HepG2 (cell line): ENCODE results near the gene SMPX. TPM values are rescaled to one million over a fixed set of nuclear protein-coding genes. Genes with fewer than 3 reads are reported as not detected.

Source experiments
- ATAC-seq: fragments of 200-7000 bp; cut with Tn5 transposase; 3 replicates; pipeline ENCODE4 v1.9.1; 2020; ENCODE audit warnings: mild to moderate bottlenecking, moderate library complexity
- BruUV-seq: library from RNA; stranded (reverse); fragments of 400-500 nt; replicated peaks from 2 replicates; lab custom pipeline; 2021; lab: Mats Ljungman, UMichigan
- CTCF ChIA-PET: fragments of 300-600 bp; formaldehyde crosslinking; extraction: SDS; loops from one replicate; lab custom pipeline; 2021; ENCODE audit warnings: low total read pairs, inconsistent platforms, low intra/inter-chr PET ratio; lab: Yijun Ruan, JAX
- POLR2A ChIA-PET: fragments of 350-600 bp; sonication (Branson Sonifier 250); formaldehyde crosslinking; loops from one replicate; lab custom pipeline; 2020; ENCODE audit warnings: antibody characterized with exemption, inconsistent platforms; lab: Yijun Ruan, JAX
- DNase-seq: peaks from one replicate; pipeline ENCODE4 v3.0.0-alpha.2; 2015; ENCODE audit warnings: low spot score
- FAIRE-seq: peaks from 3 replicates; lab custom pipeline; 2011; peaks lifted over from hg19 to GRCh38; lab: Jason Lieb, UNC
- H2AFZ ChIP-seq: one replicate; pipeline ENCODE4 v1.6.1; 2011; ENCODE audit warnings: low read length, inconsistent platforms
- H3K27ac ChIP-seq: fragments of 300-600 bp; 3 replicates; pipeline ENCODE4 v1.8.0; 2011; ENCODE audit warnings: mixed run types, mild to moderate bottlenecking, mixed read lengths, low read length, inconsistent platforms; ENCODE audit not compliant: insufficient read depth; ENCODE audit errors: extremely low read length
- H3K27me3 ChIP-seq, 2 experiments: fragments of 200-600 bp in 1 of 2; 2 replicates in 1 of 2; 3 replicates in 1 of 2; pipeline versions ENCODE4 v1.6.0 to v1.8.0; 2011; ENCODE audit warnings: low read length in 2 of 2, mild to moderate bottlenecking in 2 of 2, moderate library complexity in 2 of 2, inconsistent platforms in 1 of 2; ENCODE audit not compliant: insufficient read depth in 2 of 2, control insufficient read depth in 1 of 2
- H3K36me3 ChIP-seq, 2 experiments: fragments of 200-600 bp in 1 of 2; replicated peaks in 1 of 2; 2 replicates in 1 of 2; 3 replicates in 1 of 2; pipeline versions ENCODE4 v1.5.1 to v1.8.0; 2011; ENCODE audit warnings: low read length in 2 of 2, inconsistent platforms in 1 of 2; ENCODE audit not compliant: insufficient read depth in 2 of 2, control insufficient read depth in 1 of 2
- H3K4me1 ChIP-seq: 2 replicates; pipeline ENCODE4 v1.5.1; 2012; ENCODE audit warnings: low read length, inconsistent platforms; ENCODE audit not compliant: insufficient read depth
- H3K4me2 ChIP-seq: 2 replicates; pipeline ENCODE4 v1.6.0; 2011; ENCODE audit warnings: low read depth, low read length, inconsistent platforms
- H3K4me3 ChIP-seq, 3 experiments: fragments of 200-600 bp in 1 of 3; sonication (generic), shearing (Covaris generic) in 1 of 3; replicated peaks in 1 of 3; 2 replicates each; pipeline ENCODE4 v1.5.1; 2011 to 2016; ENCODE audit warnings: low read length in 3 of 3, inconsistent platforms in 2 of 3, low read depth in 2 of 3, mild to moderate bottlenecking in 2 of 3, control low read depth in 1 of 3, mixed read lengths in 1 of 3; ENCODE audit not compliant: insufficient read depth in 1 of 3
- H3K79me2 ChIP-seq: one replicate; pipeline ENCODE4 v1.6.1; 2011; ENCODE audit warnings: low read length, inconsistent platforms; ENCODE audit not compliant: insufficient read depth
- H3K9ac ChIP-seq: 2 replicates; pipeline ENCODE4 v1.6.0; 2011; ENCODE audit warnings: mild to moderate bottlenecking, low read depth, low read length, inconsistent platforms; ENCODE audit not compliant: insufficient read depth
- H3K9me3 ChIP-seq: 2 replicates; pipeline ENCODE4 v1.5.1; 2012; ENCODE audit warnings: mild to moderate bottlenecking, low read length
- H4K20me1 ChIP-seq: 2 replicates; pipeline ENCODE4 v1.6.0; 2011; ENCODE audit warnings: inconsistent platforms, mild to moderate bottlenecking, low read length, moderate library complexity; ENCODE audit not compliant: insufficient read depth
- ATF3 ChIP-seq: sonication (generic); formaldehyde crosslinking; IDR thresholded peaks from 2 replicates; pipeline ENCODE4 v1.4.0; 2020; ENCODE audit warnings: missing genetic modification reagents
- CTCF ChIP-seq: sonication (generic); formaldehyde crosslinking; IDR thresholded peaks from 2 replicates; pipeline ENCODE4 v1.5.0; 2020; ENCODE audit warnings: mild to moderate bottlenecking, missing genetic modification reagents, moderate library complexity
- NCOA1 ChIP-seq: sonication (generic); formaldehyde crosslinking; IDR thresholded peaks from 2 replicates; pipeline ENCODE4 v1.9.0; 2021; ENCODE audit warnings: missing genetic modification reagents
- SKI ChIP-seq: fragments of 450-650 bp; IDR thresholded peaks from one replicate; pipeline ENCODE4 v1.6.1; 2018; ENCODE audit warnings: mild to moderate bottlenecking; ENCODE audit not compliant: partially characterized antibody
- ZBTB34 ChIP-seq: sonication (generic); formaldehyde crosslinking; IDR thresholded peaks from 2 replicates; pipeline ENCODE4 v1.8.0; 2022; ENCODE audit warnings: mild to moderate bottlenecking, missing genetic modification reagents
- ZFP41 ChIP-seq: sonication (generic); formaldehyde crosslinking; IDR thresholded peaks from 2 replicates; pipeline ENCODE4 v1.4.0; 2020; ENCODE audit warnings: mild to moderate bottlenecking, missing genetic modification reagents, borderline replicate concordance
- ZNF513 ChIP-seq: sonication (generic); formaldehyde crosslinking; conservative IDR thresholded peaks from 2 replicates; pipeline ENCODE4 v1.5.0; 2020; ENCODE audit warnings: missing genetic modification reagents
- ZNF615 ChIP-seq: sonication (generic); formaldehyde crosslinking; IDR thresholded peaks from 2 replicates; pipeline ENCODE4 v1.5.0; 2020; ENCODE audit warnings: mild to moderate bottlenecking, missing genetic modification reagents, borderline replicate concordance
- WGBS: methylation state at CpG from one replicate; pipeline ENCODE4 v1.1.6; 2017; ENCODE audit warnings: low lambda C conversion rate; 5-methylcytosine and 5-hydroxymethylcytosine counted together
- in situ Hi-C: cut with HindIII; loops from 2 replicates; pipeline ENCODE4 v1.10.0; 2017; ENCODE audit warnings: low pct_unique_long_range_greater_than_20kb; ENCODE audit not compliant: extremely low pct_ligation_motif_present
- intact Hi-C: fragments of 100-400 bp; cut with micrococcal nuclease; formaldehyde crosslinking; loops from one replicate; pipeline ENCODE4 v1.10.0; 2022; ENCODE audit not compliant: unreplicated experiment
- polyA plus RNA-seq, 8 experiments: library from polyadenylated mRNA; depleted of rRNA in 3 of 8; stranded (reverse) in 7 of 8; unstranded in 1 of 8; fragments of >200 nt; fragmentation: Illumina TruSeq in 4 of 8; extraction: Trizol in 4 of 8; gene quantifications; 2 replicates each; pipeline versions ENCODE4 v1.2.1 to v1.2.3, GENCODE V29; 2011 to 2016; ENCODE audit warnings: low read depth in 4 of 8, missing spikeins in 1 of 8, mixed read lengths in 1 of 8; ENCODE audit not compliant: insufficient read depth in 1 of 8
- total RNA-seq, 5 experiments: library from RNA; depleted of rRNA; stranded (reverse); fragments of >200 nt; fragmentation: Illumina TruSeq; extraction: Trizol; gene quantifications; 2 replicates each; pipeline ENCODE4 v1.2.3, GENCODE V29; 2016; ENCODE audit warnings: low read depth in 1 of 5
- TF ChIP-seq, protein P1 (sequence below): sonication (generic); formaldehyde crosslinking; IDR thresholded peaks from 2 replicates; pipeline ENCODE4 v1.8.1; 2023; ENCODE audit warnings: missing genetic modification reagents, mild to moderate bottlenecking, borderline replicate concordance
- TF ChIP-seq, protein P2 (sequence below): sonication (generic); formaldehyde crosslinking; IDR thresholded peaks from 2 replicates; pipeline ENCODE4 v1.4.0; 2020; ENCODE audit warnings: low read depth, mild to moderate bottlenecking, missing genetic modification reagents
- TF ChIP-seq, protein P3 (sequence below): sonication (generic); formaldehyde crosslinking; IDR thresholded peaks from 2 replicates; pipeline ENCODE4 v1.5.0; 2020; ENCODE audit warnings: mild to moderate bottlenecking, missing genetic modification reagents

SMPX gene
- total and polyA plus RNA-seq, 2 of the 13 experiments (the other 11 are each of a cell fraction or from before 2014, with no cell fraction given) = 0.95 to 1.8 TPM

DNA sequence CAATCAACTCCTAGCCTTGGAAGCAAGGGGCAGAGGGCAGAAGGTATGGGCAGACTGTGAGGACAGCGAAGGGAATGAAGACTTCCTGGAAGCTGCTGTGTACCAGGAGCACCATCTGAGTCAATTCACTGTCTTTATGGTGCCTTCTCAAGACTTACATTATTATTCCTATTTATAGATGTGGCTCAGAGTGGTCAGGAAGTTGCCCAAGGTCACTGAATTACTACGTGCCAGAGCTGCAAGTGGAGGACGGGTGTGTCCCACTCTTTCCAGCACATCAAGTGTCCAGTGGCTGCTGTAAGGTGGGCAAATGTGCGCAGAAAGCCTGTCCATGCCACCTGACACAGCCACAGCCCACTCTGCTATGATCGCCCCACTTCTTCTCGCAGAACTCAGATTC lies 32.0 kb downstream of the SMPX start:
- no peak for DNase-seq
- TF ChIP-seq, protein P1, sequence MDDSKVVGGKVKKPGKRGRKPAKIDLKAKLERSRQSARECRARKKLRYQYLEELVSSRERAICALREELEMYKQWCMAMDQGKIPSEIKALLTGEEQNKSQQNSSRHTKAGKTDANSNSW (CRISPR knock-in tag) = no peak
- TF ChIP-seq, protein P2, sequence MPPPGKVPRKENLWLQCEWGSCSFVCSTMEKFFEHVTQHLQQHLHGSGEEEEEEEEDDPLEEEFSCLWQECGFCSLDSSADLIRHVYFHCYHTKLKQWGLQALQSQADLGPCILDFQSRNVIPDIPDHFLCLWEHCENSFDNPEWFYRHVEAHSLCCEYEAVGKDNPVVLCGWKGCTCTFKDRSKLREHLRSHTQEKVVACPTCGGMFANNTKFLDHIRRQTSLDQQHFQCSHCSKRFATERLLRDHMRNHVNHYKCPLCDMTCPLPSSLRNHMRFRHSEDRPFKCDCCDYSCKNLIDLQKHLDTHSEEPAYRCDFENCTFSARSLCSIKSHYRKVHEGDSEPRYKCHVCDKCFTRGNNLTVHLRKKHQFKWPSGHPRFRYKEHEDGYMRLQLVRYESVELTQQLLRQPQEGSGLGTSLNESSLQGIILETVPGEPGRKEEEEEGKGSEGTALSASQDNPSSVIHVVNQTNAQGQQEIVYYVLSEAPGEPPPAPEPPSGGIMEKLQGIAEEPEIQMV (CRISPR knock-in tag) = no peak
- TF ChIP-seq ATF3 (CRISPR knock-in tag) (no peak), ZNF615 (CRISPR knock-in tag) (no peak), ZFP41 (CRISPR knock-in tag) (no peak), SKI (no peak), ZBTB34 (CRISPR knock-in tag) (no peak), NCOA1 (CRISPR knock-in tag) (no peak), CTCF (CRISPR knock-in tag) (no peak), ZNF513 (no peak)
- TF ChIP-seq, protein P3, sequence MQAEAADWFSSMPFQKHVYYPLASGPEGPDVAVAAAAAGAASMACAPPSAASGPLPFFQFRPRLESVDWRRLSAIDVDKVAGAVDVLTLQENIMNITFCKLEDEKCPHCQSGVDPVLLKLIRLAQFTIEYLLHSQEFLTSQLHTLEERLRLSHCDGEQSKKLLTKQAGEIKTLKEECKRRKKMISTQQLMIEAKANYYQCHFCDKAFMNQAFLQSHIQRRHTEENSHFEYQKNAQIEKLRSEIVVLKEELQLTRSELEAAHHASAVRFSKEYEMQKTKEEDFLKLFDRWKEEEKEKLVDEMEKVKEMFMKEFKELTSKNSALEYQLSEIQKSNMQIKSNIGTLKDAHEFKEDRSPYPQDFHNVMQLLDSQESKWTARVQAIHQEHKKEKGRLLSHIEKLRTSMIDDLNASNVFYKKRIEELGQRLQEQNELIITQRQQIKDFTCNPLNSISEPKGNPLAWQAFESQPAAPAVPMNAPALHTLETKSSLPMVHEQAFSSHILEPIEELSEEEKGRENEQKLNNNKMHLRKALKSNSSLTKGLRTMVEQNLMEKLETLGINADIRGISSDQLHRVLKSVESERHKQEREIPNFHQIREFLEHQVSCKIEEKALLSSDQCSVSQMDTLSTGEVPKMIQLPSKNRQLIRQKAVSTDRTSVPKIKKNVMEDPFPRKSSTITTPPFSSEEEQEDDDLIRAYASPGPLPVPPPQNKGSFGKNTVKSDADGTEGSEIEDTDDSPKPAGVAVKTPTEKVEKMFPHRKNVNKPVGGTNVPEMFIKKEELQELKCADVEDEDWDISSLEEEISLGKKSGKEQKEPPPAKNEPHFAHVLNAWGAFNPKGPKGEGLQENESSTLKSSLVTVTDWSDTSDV (CRISPR knock-in tag) = no peak
- H2AFZ ChIP-seq = no peak overlapping the region
- no peaks in the 10 kb centered on the region for H3K9me3 ChIP-seq
- ChIA-PET POLR2A (no interaction called here), CTCF (no interaction called here)
- no peaks in the 10 kb centered on the region for H3K27me3 ChIP-seq
- FAIRE-seq = no peak
- ATAC-seq = no peak
- no peaks in the 10 kb centered on the region for H3K36me3 ChIP-seq
- H3K27ac ChIP-seq = no peak overlapping the region
- H3K9ac ChIP-seq = no peak overlapping the region
- peaks cover 37% of the 10 kb centered on the region for H3K4me1 ChIP-seq
- 95% methylated on average over 3 of the region's 6 CpGs for WGBS
- no TSS peak for BruUV-seq
- intact Hi-C loops = loop anchor here (5.0 to 10.0 kb wide), 3 partner anchors 219 to 1191 kb away; partner anchors contain the start of gene SMS
- no peak overlapping the region for H3K4me2 ChIP-seq
- H3K4me3 ChIP-seq = no peak overlapping the region
- H3K79me2 ChIP-seq = no peaks in the 10 kb centered on the region
- no peaks in the 10 kb centered on the region for H4K20me1 ChIP-seq
- in situ Hi-C loops = loop anchor here (25.0 kb wide), 1 partner anchor 1189 kb away; no protein-coding TSS in a partner anchor
